ENCODE measurements around the gene TRHDE. TPM values are rescaled to one million over a fixed set of nuclear protein-coding genes. Genes with fewer than 3 reads are reported as not detected.
A peak's percentile ranks its signal among the peaks of the same experiment; 100 is the strongest.

Gene TRHDE
- polyA plus RNA-seq, 2 of the 4 experiments (the other 2 are of a cell fraction) = 0.16 to 0.32 TPM

- TF ChIP-seq RFX5 (IDR thresholded peaks at IDR 0.05) (no peak), CHD2 (IDR thresholded peaks at IDR 0.05; ENCODE audit: low read length, partially characterized antibody) (no peak), ESRRA (IDR thresholded peaks at IDR 0.05; ENCODE audit: borderline replicate concordance, low read length) (no peak), ZNF302 (CRISPR knock-in tag; IDR thresholded peaks at IDR 0.05) (no peak), SREBF2 (IDR thresholded peaks at IDR 0.05) (no peak), EP300 (IDR thresholded peaks at IDR 0.05) (no peak), HOXB13 (CRISPR knock-in tag; IDR thresholded peaks at IDR 0.05; ENCODE audit: low read depth) (no peak), ATOH8 (CRISPR knock-in tag; IDR thresholded peaks at IDR 0.05; ENCODE audit: low read depth) (no peak), JUN (IDR thresholded peaks at IDR 0.05) (no peak)
- TF ChIP-seq, protein P1, sequence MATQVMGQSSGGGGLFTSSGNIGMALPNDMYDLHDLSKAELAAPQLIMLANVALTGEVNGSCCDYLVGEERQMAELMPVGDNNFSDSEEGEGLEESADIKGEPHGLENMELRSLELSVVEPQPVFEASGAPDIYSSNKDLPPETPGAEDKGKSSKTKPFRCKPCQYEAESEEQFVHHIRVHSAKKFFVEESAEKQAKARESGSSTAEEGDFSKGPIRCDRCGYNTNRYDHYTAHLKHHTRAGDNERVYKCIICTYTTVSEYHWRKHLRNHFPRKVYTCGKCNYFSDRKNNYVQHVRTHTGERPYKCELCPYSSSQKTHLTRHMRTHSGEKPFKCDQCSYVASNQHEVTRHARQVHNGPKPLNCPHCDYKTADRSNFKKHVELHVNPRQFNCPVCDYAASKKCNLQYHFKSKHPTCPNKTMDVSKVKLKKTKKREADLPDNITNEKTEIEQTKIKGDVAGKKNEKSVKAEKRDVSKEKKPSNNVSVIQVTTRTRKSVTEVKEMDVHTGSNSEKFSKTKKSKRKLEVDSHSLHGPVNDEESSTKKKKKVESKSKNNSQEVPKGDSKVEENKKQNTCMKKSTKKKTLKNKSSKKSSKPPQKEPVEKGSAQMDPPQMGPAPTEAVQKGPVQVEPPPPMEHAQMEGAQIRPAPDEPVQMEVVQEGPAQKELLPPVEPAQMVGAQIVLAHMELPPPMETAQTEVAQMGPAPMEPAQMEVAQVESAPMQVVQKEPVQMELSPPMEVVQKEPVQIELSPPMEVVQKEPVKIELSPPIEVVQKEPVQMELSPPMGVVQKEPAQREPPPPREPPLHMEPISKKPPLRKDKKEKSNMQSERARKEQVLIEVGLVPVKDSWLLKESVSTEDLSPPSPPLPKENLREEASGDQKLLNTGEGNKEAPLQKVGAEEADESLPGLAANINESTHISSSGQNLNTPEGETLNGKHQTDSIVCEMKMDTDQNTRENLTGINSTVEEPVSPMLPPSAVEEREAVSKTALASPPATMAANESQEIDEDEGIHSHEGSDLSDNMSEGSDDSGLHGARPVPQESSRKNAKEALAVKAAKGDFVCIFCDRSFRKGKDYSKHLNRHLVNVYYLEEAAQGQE (IDR thresholded peaks at IDR 0.05) = no peak
- Histone ChIP-seq H3K4me3 (no peak overlapping the region), H3K9me3 (no peaks in the 10 kb centered on the region), H3K4me1 (no peaks in the 10 kb centered on the region), H3K27ac (no peak overlapping the region), H3K4me2 (no peak overlapping the region)
- FAIRE-seq (no peak), ATAC-seq (no peak), DNase-seq (ENCODE audit: low read depth in 1 of 2, low spot score in 1 of 2) (no peak)
- WGBS (ENCODE audit: missing lambda C conversion rate) = 29% methylated on average over 4 of the region's 4 CpGs
- ChIA-PET POLR2A (no interaction called here), CTCF (no interaction called here)
Observed at GRCh38 chr12:72560003-72560769, 288.0 kb downstream of the TRHDE start.

GRCh38 chr12:72570601-72571000 is 298.4 kb downstream of the TRHDE start:
- no peak overlapping the region for H3K27ac ChIP-seq
- no peak overlapping the region for H3K4me3 ChIP-seq
- POLR2A ChIA-PET = no interaction called here
- FAIRE-seq (no peak), DNase-seq (ENCODE audit: low read depth in 1 of 2, low spot score in 1 of 2) (peak in 1 of 2 experiments; percentile 36), ATAC-seq (peak in 1 of 2 experiments; percentile 49; a peak in 1 of 6 replicates)
- no peak overlapping the region for H3K4me2 ChIP-seq
- TF ChIP-seq RAD21 (conservative IDR thresholded peaks at IDR 0.05 in 1 of 2, IDR thresholded peaks at IDR 0.05 in 1 of 2) (peak in 1 of 2 experiments; percentile 41; a peak in 2 of 5 replicates), FOXS1 (CRISPR knock-in tag; IDR thresholded peaks at IDR 0.05) (no peak), KDM1A (IDR thresholded peaks at IDR 0.05; ENCODE audit: low read depth) (no peak), GATA3 (IDR thresholded peaks at IDR 0.05; ENCODE audit: borderline replicate concordance) (no peak), SMC3 (IDR thresholded peaks at IDR 0.05) (no peak), RCOR1 (IDR thresholded peaks at IDR 0.05; ENCODE audit: low read depth, low read length) (no peak), USF2 (IDR thresholded peaks at IDR 0.05) (no peak)
- WGBS (ENCODE audit: missing lambda C conversion rate) = 23% methylated on average over 7 of the region's 7 CpGs
- H3K4me1 ChIP-seq = no peaks in the 10 kb centered on the region
- CTCF ChIA-PET = interaction anchor here (0.6 kb wide), 2 partner anchors 409 to 1777 kb away, joined by 3 read pairs; no protein-coding TSS in a partner anchor
- H3K9me3 ChIP-seq = no peaks in the 10 kb centered on the region

DNA sequence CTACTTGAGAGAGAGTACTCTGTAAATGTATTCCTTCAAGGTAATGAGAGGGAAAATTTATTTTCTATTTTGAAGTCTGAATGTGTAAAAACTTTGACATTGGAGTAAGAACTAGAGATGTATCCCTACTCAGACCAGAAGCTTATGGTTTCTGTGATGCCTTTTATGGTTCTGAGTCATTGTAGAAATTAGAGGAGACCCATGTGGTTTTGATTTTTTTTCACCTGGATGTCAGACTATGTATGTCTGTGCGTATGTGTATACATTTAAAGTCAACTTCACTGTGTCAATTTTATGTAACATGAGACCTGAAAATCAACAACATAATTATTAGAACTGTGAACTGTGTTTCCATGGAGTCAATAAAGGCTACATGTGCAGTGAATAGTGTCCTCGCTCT is 302.0 kb downstream of the TRHDE start:
- 38% methylated on average over 2 of the region's 2 CpGs for whole genome bisulfite sequencing (ENCODE audit: missing lambda C conversion rate)
- TF ChIP-seq CHD2 (IDR thresholded peaks at IDR 0.05; ENCODE audit: low read length, partially characterized antibody) = no peak
- no peak for TF ChIP-seq NFE2L2 (conservative IDR thresholded peaks at IDR 0.05; ENCODE audit: low read length)
- TF ChIP-seq CEBPB (IDR thresholded peaks at IDR 0.05) = no peak
- no peak for TF ChIP-seq GATA3 (IDR thresholded peaks at IDR 0.05; ENCODE audit: borderline replicate concordance)
- TF ChIP-seq CHD4 (IDR thresholded peaks at IDR 0.05; ENCODE audit: borderline replicate concordance) = no peak
- no peak for TF ChIP-seq RNF2 (IDR thresholded peaks at IDR 0.05; ENCODE audit: borderline replicate concordance, low read depth)
- TF ChIP-seq, protein P1 (IDR thresholded peaks at IDR 0.05) = no peak
- no peak for TF ChIP-seq ZSCAN20 (CRISPR knock-in tag; IDR thresholded peaks at IDR 0.05)
- TF ChIP-seq HOXB13 (CRISPR knock-in tag; IDR thresholded peaks at IDR 0.05; ENCODE audit: low read depth) = no peak
- TF ChIP-seq ZFP36 (IDR thresholded peaks at IDR 0.05; ENCODE audit: borderline replicate concordance, partially characterized antibody) = no peak
- TF ChIP-seq JUN (IDR thresholded peaks at IDR 0.05) = no peak
- TF ChIP-seq RAD21 (conservative IDR thresholded peaks at IDR 0.05 in 1 of 2, IDR thresholded peaks at IDR 0.05 in 1 of 2) = no peak
- TF ChIP-seq BHLHE40 (IDR thresholded peaks at IDR 0.05; ENCODE audit: low read depth, low read length) = no peak

More for the DNA sequence above, 302.0 kb downstream of the TRHDE start:
- Histone ChIP-seq H3K4me2 (no peak overlapping the region), H3K4me3 (no peak overlapping the region), H3K27ac (no peak overlapping the region), H3K4me1 (no peaks in the 10 kb centered on the region), H3K9me3 (no peaks in the 10 kb centered on the region)
- FAIRE-seq (no peak), DNase-seq (ENCODE audit: low read depth in 1 of 2, low spot score in 1 of 2) (no peak), ATAC-seq (no peak)
- ChIA-PET POLR2A (no interaction called here), CTCF (no interaction called here)

Measured in A549 (cell line).